ENCODE measurements around the gene RASGRP2.

Gene RASGRP2

GRCh38 chr11:64692764-64693331 is 51.1 kb downstream of the RASGRP2 start:
- DNase-seq, result no peak

DNA sequence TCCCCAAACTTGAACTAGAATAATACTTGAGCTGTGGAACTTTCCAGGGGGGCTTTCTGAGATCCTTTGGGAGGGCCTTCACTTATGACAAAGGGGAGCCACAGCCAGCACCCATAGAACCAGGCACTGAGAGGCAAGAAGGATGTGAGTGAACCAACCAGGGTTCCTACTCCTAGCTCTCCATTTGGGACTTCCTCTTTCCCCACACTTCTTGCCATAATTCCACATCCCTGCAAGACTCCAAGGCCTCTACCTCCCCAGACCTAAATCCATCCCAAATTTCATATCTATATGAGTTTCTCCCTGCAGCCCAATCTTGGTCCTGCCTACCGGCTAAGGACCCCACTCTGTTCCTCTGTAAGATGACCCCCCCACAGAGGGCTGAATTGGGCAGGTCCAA is 52.4 kb downstream of the RASGRP2 start:
- no peak for DNase-seq

- no peak for DNase-seq
These were observed 53.7 kb downstream of the RASGRP2 start for GRCh38 chr11:64690235-64690634.

- peak; percentile 89 for DNase-seq
These were observed 55.4 kb downstream of the RASGRP2 start for GRCh38 chr11:64688534-64688982.

GRCh38 chr11:64687643-64688533 is 56.1 kb downstream of the RASGRP2 start:
- DNase-seq, result no peak

- DNase-seq, result no peak
These were observed 56.7 kb downstream of the RASGRP2 start for GRCh38 chr11:64687204-64687603.

- no peak for DNase-seq
These were observed 57.3 kb downstream of the RASGRP2 start for GRCh38 chr11:64686466-64687170.

DNA sequence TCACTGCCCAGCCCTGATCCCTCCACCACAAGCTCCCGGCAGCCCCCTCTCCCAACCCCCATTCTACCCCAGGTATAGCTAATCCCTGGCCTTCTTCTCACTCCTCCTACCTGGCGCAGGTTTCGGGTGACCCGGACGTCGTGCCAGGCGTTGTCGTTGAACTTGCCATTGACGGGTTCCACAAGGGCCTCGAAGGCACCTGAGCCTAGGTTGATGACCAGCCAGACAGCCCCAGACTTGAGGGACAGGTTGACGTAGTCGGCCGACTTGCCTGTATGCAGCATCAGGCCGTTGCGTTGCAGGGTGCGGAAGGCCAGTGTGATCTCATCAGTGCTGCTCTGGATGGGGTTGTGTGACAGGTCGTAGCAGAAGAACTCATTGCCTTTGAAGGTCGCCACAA is 58.4 kb downstream of the RASGRP2 start:
- DNase-seq, result no peak

DNA sequence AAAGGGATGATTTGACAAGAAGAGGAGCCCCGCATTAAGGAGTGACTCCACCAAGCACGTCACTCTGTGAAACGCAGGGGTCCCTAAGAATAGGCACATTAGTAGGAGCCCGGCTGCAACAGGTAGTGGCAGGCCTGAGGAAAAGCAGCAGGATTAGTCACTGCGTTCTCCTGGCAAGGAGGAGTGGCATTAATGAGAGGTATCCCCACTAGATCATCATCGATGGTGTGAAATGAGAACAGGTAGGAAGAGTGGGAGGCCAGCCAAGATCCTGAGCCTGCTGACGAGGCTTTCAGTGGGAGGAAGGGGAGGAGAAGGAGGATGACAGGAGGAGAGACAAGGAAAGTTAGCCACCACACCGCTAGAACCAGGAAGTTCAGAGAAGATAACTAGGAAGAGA is 59.6 kb downstream of the RASGRP2 start:
- no peak for DNase-seq

- no peak for DNase-seq
These were observed 62.8 kb downstream of the RASGRP2 start for GRCh38 chr11:64681171-64681570.

DNA sequence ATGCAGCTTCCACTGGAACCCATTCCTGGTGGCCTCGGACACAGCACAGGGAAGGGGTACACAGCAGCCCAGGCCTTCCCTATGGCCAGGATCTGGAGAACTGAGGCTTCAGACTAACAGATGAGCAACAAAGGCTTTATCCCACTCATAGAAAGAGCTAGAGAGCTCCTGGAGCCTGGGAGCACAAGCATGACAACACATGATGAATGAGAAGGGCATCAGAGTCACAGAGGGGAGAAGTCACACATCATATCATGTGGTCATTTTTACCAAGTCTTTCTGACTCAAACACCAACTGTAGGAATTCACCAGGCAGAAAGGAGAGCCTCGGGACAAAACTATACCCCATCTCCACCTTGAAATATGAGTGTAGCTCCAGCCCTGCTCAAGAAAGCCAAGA is 64.1 kb downstream of the RASGRP2 start:
- DNase-seq, result no peak

DNA sequence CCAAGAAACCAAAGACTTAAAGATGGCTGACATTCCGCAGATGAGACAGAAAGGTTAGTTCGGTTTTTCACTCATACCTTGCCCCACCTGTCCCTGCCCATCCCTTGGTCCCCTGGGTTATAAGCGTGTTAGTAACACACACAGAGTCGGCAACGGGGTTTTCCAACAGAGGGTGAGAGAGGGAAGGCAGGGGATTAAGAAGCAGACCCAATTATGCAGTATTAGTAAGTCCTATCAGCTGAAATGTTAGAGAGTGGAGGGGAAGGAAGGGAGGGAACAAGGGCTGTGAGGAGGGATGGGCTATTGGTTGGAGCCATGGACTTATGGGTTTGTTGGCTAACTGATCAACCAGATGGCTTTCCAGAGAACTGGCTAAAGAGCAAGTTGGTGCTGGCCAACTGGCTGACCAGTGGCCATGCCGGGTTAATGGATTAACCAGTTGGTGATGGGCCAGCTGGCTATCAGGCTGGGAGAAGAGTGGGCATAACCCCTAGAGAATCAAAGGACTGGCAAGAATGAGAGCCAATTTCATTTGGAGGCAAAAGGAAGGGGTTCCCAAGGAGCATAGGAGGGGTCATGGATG is 66.4 kb downstream of the RASGRP2 start:
- DNase-seq, result no peak

Data from CD4-positive, alpha-beta T cell treated with Interleukin-15 for 1 hour (primary cell).